T1000 (cell line): Measurements from ENCODE around the gene HILPDA.
A peak's percentile ranks its signal among the peaks of the same experiment; 100 is the strongest.
"Not testable (repeated sequence)": the region's sequence is repeated elsewhere in the genome, so short reads cannot be mapped to it uniquely, and the experiment has no call there.

Experiments
- DNase-seq: peaks from one replicate; lab custom pipeline; 2025; ENCODE audit warnings: mixed read lengths; lab: John Stamatoyannopoulos, UW

The HILPDA gene

GRCh38 chr7:128463345-128463744 is 7.7 kb downstream of the HILPDA start:
- not testable (repeated sequence) for DNase-seq

- not testable (repeated sequence) for DNase-seq
Measured at GRCh38 chr7:128463933-128464332, 8.3 kb downstream of the HILPDA start.

DNA sequence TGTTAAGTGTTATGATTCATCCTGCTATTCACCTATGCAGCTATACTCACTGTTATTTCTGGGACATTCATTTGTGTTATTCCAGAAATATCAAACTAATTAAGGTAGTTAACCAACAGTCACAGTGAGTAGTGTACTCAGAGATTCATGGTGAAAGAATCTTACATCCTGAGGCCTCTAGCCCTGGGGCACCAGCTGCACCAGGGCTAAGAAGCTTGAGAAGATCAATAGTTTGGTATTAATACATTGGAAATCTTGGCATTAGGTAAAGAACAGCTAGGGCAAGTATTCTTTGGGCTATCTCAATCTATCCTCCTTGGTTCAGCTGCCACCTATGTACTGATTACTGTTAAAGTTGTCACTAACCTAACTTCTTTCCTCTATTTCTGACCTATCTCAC is 11.2 kb downstream of the HILPDA start:
- not testable (repeated sequence) for DNase-seq

GRCh38 chr7:128476402-128477335 is 21.0 kb downstream of the HILPDA start, which contains the start of gene METTL2B:
METTL2B (plus strand) TSS chr7:128476748; CDS start chr7:128476766, 18 bp downstream.
- DNase-seq: peak; percentile 85

DNA sequence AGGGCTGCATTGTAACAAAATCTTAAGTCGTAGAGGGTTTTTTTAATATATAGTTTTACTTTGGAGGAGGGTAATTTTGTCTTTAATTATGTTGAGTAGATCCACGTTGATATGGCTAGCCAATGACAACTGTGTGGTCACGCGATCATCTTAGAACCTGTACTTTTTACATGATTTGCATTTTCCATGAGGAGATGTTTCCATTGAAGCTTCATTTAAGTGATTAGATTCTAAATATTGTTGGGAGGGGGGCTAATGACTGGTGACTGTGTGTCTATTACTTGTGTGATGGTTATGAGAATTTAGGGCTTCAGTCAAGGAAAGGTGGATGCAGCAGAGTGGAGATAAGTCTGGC is 21.6 kb downstream of the HILPDA start:
- not testable (repeated sequence) for DNase-seq

DNA sequence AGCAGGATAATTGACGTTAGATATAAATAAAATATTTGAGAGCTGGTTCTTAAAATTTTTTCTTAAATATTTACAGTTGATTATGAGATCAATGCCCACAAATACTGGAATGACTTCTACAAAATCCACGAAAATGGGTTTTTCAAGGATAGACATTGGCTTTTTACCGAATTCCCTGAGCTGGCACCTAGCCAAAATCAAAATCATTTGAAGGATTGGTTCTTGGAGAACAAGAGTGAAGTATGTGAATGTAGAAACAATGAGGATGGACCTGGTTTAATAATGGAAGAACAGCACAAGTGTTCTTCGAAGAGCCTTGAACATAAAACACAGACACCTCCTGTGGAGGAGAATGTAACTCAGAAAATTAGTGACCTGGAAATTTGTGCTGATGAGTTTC is 23.4 kb downstream of the HILPDA start:
- not testable (repeated sequence) for DNase-seq

DNA sequence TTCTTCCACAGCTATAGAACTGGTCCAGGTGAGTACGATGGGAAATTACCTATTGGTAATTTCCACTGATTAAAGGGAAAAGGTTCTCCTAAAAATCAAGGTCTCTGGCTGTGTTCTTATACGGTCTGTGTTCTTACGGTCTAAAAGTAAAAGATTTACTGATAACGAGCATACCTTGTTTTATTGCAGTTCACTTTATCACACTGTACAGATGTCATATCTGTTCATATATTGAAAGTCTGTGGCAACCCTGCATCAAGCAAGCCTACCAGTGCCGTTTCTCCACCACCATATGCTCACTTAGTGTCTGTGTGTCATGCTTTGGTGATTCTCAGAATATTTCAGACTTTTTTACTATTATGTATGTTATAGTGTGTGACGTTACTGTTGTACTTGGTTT is 32.5 kb downstream of the HILPDA start:
- not testable (repeated sequence) for DNase-seq

DNA sequence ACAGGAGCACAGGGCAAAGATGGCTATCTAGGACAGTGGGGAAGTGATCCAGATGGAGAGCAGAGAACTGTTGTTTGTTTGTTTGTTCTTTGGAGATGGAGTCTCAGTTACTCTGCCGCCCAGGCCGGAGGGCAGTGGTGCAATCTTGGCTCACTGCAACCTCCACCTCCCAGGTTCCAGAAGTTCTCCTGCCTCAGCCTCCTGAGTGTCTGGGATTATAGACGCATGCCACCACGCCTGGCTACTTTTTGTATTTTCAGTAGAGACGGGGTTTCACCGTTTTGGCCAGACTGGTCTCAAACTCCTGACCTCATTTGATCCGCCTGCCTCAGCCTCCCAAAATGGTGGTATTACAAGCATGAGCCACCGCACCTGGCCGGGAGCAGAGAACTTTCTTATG is 41.7 kb downstream of the HILPDA start:
- no peak for DNase-seq

DNA sequence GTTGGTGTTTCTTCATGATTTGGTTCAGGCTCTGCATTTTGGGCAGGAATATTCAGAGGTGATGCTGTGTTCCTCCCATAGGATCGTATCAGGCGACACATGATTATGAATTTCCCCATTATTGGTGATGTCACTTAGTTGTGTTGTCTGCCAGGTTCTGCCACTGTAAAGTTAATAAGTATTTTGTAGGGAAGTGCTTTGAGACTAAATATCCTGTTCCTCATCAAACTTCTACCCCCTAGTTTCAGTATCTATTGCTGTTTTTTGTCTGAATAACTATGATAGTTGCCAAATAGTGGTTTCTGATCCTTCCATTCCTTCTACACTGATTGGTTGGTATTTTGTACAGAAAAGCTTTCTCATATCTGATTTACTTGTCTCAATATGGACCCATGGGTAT is 49.7 kb downstream of the HILPDA start:
- DNase-seq: not testable (repeated sequence)

DNA sequence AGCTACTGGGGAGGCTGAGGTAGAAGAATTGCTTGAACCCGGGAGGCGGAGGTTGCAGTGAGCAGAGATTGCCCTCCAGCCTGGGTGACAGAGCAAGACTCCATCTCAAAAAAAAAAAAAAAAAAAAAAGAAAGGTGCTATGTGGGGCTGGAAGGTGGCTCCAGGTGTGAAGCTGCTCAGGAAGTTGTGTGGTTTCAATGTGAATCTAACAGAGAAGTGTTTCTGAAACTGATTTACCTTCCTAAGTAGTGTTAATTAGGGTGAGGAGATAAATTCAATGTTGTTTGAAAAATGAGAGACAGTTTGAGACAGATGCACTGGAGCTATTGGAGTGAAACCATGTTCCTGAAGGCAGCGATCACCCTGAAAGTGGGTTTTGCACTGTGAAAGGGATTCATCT is 51.1 kb downstream of the HILPDA start:
- not testable (repeated sequence) for DNase-seq

DNA sequence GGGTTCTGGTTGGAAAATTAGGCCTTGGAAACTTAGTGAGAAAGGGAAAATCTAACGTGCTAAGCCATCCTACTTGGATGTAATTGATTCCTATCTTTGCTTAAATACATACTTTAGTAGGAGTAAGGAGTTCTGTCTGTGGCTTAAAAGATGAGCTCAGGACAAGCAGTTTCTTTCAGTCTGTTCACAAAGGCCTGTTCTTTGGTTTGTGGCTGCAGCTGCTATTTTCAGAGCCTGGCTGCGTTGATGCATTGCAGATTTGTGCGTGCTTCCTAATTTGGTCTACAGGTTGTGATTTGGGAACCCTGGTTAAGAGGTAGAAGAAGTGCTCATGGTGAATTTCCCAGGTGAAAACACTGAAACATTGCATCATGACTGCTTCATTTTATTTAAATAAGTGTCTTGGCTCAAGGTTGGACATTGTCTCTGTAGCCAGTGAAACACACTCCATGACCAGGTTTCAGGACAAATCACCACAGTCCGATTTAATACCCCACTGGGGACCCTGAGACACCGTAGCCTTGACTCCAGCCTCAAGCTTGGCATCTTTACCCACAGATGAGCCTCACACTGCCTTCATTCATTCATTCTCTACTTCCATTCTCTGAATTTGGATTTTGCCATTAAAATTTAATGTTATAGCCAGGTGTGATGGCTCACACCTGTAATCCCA is 51.8 kb downstream of the HILPDA start:
- DNase-seq: not testable (repeated sequence)
